SK-N-SH treated with all-trans-retinoic acid at 6 μM for 48 hours (cell line): ENCODE results near the gene SNED1.

Source experiments
- ATAC-seq: fragments of 200-7000 bp; cut with Tn5 transposase; 3 replicates; pipeline ENCODE4 v1.9.1; 2020; ENCODE audit warnings: mild to moderate bottlenecking, moderate library complexity
- ARNTL ChIP-seq: fragments of 450-650 bp; formaldehyde crosslinking; IDR thresholded peaks from 2 replicates; pipeline ENCODE4 v1.5.0; 2020; ENCODE audit warnings: low read depth, mild to moderate bottlenecking, moderate library complexity, borderline replicate concordance
- BACH2 ChIP-seq: fragments of 250-450 bp; sonication (Bioruptor Pico); IDR thresholded peaks from 2 replicates; pipeline ENCODE4 v1.9.0; 2021; ENCODE audit warnings: mild to moderate bottlenecking, borderline replicate concordance
- CSDC2 ChIP-seq: fragments of 250-450 bp; sonication (Bioruptor Pico); IDR thresholded peaks from 2 replicates; pipeline ENCODE4 v1.5.0; 2020; ENCODE audit warnings: mild to moderate bottlenecking, moderate library complexity
- ESRRG ChIP-seq: fragments of 250-450 bp; sonication (Bioruptor Pico); IDR thresholded peaks from 2 replicates; pipeline ENCODE4 v1.6.1; 2021; ENCODE audit warnings: mild to moderate bottlenecking
- GLIS3 ChIP-seq: fragments of 250-450 bp; sonication (Bioruptor Pico); IDR thresholded peaks from 2 replicates; pipeline ENCODE4 v1.5.0; 2020; ENCODE audit warnings: mild to moderate bottlenecking, moderate library complexity
- ISL1 ChIP-seq: fragments of 250-450 bp; sonication (Bioruptor Pico); IDR thresholded peaks from 2 replicates; pipeline ENCODE4 v2.1.2; 2022; ENCODE audit warnings: mild to moderate bottlenecking, moderate library complexity
- OSR1 ChIP-seq: fragments of 250-450 bp; sonication (Bioruptor Pico); IDR thresholded peaks from 2 replicates; pipeline ENCODE4 v1.8.0; 2022; ENCODE audit warnings: moderate library complexity, mild to moderate bottlenecking, inconsistent platforms
- PPARA ChIP-seq: fragments of 250-450 bp; sonication (Bioruptor Pico); IDR thresholded peaks from 2 replicates; pipeline ENCODE4 v1.5.0; 2020; ENCODE audit warnings: mild to moderate bottlenecking, borderline replicate concordance
- RARB ChIP-seq: fragments of 250-450 bp; sonication (Bioruptor Pico); IDR thresholded peaks from 2 replicates; pipeline ENCODE4 v1.8.0; 2021; ENCODE audit warnings: mild to moderate bottlenecking, moderate library complexity
- SNAI2 ChIP-seq: fragments of 250-450 bp; sonication (Bioruptor Pico); IDR thresholded peaks from 2 replicates; pipeline ENCODE4 v1.5.0; 2020; ENCODE audit warnings: mild to moderate bottlenecking, moderate library complexity
- TCF4 ChIP-seq: fragments of 250-450 bp; sonication (Bioruptor Pico); IDR thresholded peaks from 2 replicates; pipeline ENCODE4 v1.8.0; 2021; ENCODE audit warnings: mild to moderate bottlenecking, moderate library complexity, borderline replicate concordance
- TOX ChIP-seq: fragments of 250-450 bp; sonication (Bioruptor Pico); IDR thresholded peaks from 2 replicates; pipeline ENCODE4 v1.8.0; 2021; ENCODE audit warnings: mild to moderate bottlenecking, moderate library complexity, borderline replicate concordance
- ZC3H10 ChIP-seq: fragments of 250-450 bp; sonication (Bioruptor Pico); IDR thresholded peaks from 2 replicates; pipeline ENCODE4 v1.5.1; 2021; ENCODE audit warnings: mild to moderate bottlenecking, moderate library complexity
- ZFP3 ChIP-seq: fragments of 250-450 bp; sonication (Bioruptor Pico); IDR thresholded peaks from 2 replicates; pipeline ENCODE4 v1.5.0; 2020; ENCODE audit warnings: mild to moderate bottlenecking, moderate library complexity
- ZFP30 ChIP-seq: fragments of 450-650 bp; formaldehyde crosslinking; IDR thresholded peaks from 2 replicates; pipeline ENCODE4 v1.5.0; 2022; ENCODE audit warnings: mild to moderate bottlenecking, moderate library complexity
- ZNF565 ChIP-seq: fragments of 450-650 bp; formaldehyde crosslinking; conservative IDR thresholded peaks from 2 replicates; pipeline ENCODE4 v1.5.0; 2020; ENCODE audit warnings: low read depth, mild to moderate bottlenecking, moderate library complexity
- ZNF70 ChIP-seq: fragments of 450-650 bp; formaldehyde crosslinking; IDR thresholded peaks from 2 replicates; pipeline ENCODE4 v1.5.0; 2020; ENCODE audit warnings: mild to moderate bottlenecking, moderate library complexity
- ZNF8 ChIP-seq: fragments of 450-650 bp; formaldehyde crosslinking; IDR thresholded peaks from 2 replicates; pipeline ENCODE4 v1.5.0; 2020; ENCODE audit warnings: mild to moderate bottlenecking, moderate library complexity
- TF ChIP-seq, protein P1 (sequence below): fragments of 250-450 bp; sonication (Bioruptor Pico); IDR thresholded peaks from 2 replicates; pipeline ENCODE4 v1.8.0; 2020; ENCODE audit warnings: mild to moderate bottlenecking, moderate library complexity, borderline replicate concordance
- TF ChIP-seq, protein P2 (sequence below): fragments of 250-450 bp; sonication (Bioruptor Pico); IDR thresholded peaks from 2 replicates; pipeline ENCODE4 v1.5.1; 2020; ENCODE audit warnings: low read depth, mild to moderate bottlenecking, moderate library complexity
- TF ChIP-seq, protein P3 (sequence below): fragments of 250-450 bp; sonication (Bioruptor Pico); IDR thresholded peaks from 2 replicates; pipeline ENCODE4 v1.8.0; 2021; ENCODE audit warnings: low read depth, mild to moderate bottlenecking, moderate library complexity, borderline replicate concordance
- TF ChIP-seq, protein P4 (sequence below): fragments of 250-450 bp; sonication (Bioruptor Pico); IDR thresholded peaks from 2 replicates; pipeline ENCODE4 v1.5.1; 2021; ENCODE audit warnings: mild to moderate bottlenecking, moderate library complexity
- TF ChIP-seq, protein P5 (sequence below): fragments of 250-450 bp; sonication (Bioruptor Pico); IDR thresholded peaks from 2 replicates; pipeline ENCODE4 v1.5.0; 2020; ENCODE audit warnings: mild to moderate bottlenecking, moderate library complexity

Gene SNED1

DNA sequence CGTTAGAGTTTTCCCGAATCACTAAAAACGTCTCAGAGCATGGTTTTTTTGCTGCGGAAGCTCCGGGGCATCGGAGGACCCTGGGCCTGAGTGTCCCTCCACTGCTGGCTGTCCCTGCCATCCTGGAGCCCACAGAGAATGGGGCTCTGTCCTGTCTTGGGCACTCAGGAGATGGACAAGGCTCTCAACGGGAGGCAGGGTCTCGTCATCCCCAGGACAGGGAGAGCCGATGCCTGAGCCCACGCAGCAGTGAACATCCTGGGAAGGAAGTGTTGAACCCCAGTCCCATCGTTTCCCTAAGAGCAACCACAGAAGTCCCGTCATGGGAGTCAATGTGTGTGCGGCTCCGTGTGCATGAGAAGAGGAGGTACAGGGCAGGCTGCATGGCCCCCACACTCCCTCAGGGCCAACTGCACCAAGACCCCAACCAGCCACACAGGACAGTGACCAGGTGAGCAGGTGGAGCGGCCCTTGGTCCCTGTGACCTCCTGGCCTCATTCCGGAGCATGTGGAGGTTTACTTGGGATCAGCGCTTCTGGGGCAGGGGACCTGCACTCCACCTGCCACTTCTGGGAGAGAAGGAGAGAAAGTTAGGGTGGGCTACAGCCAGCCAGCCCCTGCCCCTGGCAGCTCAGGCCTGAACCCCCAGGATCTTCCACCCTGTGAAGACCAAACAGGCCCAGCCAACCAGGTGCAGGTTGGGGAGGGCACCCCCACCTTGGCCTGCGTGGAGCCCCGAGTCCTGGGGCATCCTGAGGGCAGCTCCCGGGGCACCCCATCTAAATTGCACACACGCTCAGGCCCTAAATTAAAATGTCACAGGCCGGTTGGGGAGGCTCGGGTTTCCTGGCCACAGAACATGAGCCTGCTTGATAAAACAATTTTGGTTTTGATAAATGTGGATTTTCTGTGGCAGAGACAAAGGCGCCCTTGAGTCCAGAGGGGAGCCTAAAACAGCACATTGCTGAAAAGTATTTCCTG, 3.1 kb upstream of the SNED1 start:
- TF ChIP-seq ISL1 (CRISPR knock-in tag) (no peak), OSR1 (no peak), ZFP3 (CRISPR knock-in tag) (no peak), ESRRG (CRISPR knock-in tag) (no peak), ZNF8 (CRISPR knock-in tag) (no peak), ZNF70 (no peak), ARNTL (CRISPR knock-in tag) (no peak), ZC3H10 (CRISPR knock-in tag) (no peak), PPARA (CRISPR knock-in tag) (no peak), ZNF565 (no peak), BACH2 (CRISPR knock-in tag) (no peak)
- TF ChIP-seq, protein P1, sequence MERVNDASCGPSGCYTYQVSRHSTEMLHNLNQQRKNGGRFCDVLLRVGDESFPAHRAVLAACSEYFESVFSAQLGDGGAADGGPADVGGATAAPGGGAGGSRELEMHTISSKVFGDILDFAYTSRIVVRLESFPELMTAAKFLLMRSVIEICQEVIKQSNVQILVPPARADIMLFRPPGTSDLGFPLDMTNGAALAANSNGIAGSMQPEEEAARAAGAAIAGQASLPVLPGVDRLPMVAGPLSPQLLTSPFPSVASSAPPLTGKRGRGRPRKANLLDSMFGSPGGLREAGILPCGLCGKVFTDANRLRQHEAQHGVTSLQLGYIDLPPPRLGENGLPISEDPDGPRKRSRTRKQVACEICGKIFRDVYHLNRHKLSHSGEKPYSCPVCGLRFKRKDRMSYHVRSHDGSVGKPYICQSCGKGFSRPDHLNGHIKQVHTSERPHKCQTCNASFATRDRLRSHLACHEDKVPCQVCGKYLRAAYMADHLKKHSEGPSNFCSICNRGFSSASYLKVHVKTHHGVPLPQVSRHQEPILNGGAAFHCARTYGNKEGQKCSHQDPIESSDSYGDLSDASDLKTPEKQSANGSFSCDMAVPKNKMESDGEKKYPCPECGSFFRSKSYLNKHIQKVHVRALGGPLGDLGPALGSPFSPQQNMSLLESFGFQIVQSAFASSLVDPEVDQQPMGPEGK (CRISPR knock-in tag) = no peak
- TF ChIP-seq, protein P2, sequence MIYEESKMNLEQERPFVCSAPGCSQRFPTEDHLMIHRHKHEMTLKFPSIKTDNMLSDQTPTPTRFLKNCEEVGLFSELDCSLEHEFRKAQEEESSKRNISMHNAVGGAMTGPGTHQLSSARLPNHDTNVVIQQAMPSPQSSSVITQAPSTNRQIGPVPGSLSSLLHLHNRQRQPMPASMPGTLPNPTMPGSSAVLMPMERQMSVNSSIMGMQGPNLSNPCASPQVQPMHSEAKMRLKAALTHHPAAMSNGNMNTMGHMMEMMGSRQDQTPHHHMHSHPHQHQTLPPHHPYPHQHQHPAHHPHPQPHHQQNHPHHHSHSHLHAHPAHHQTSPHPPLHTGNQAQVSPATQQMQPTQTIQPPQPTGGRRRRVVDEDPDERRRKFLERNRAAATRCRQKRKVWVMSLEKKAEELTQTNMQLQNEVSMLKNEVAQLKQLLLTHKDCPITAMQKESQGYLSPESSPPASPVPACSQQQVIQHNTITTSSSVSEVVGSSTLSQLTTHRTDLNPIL = no peak
- ATAC-seq = no peak

DNA sequence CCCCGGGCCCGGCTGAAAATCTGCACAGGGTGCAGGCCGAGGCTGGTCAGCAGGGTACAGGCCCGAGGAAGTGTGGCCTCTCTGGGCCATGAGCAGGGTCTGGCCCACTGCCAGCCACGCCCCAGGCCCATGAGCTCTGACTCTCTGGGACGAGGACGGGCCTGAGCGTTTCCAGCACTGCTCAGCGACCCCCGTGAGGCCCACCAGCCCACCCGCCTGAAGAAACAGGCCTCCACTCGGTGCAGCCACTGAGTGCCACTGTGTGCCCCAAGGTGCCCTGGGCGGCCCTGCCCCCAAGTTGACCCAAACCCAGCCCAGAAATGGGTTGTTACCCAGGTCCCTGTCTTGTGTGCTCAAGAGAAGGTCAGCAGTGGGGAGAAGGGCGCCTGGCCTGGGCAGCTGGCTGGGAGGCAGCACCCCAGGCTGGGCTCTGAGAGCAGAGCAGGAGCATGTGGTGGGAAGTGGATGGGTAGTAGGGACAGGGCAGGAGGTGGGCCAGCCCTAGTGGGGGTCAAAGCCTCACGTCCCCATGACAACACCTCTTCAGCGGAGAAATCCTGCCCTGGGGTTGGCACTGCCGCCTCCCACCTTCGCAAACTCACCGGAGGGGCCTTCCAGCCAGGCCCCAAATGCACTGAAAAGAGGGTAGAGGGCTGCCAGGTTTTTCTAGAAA, 2.1 kb upstream of the SNED1 start:
- no peak for ATAC-seq
- no peak for TF ChIP-seq PPARA (CRISPR knock-in tag)
- TF ChIP-seq GLIS3 (CRISPR knock-in tag) = no peak
- no peak for TF ChIP-seq RARB (CRISPR knock-in tag)
- no peak for TF ChIP-seq OSR1
- TF ChIP-seq ISL1 (CRISPR knock-in tag) = no peak
- TF ChIP-seq ZFP3 (CRISPR knock-in tag) = no peak
- no peak for TF ChIP-seq ZNF70
- no peak for TF ChIP-seq TOX
- TF ChIP-seq, protein P3, sequence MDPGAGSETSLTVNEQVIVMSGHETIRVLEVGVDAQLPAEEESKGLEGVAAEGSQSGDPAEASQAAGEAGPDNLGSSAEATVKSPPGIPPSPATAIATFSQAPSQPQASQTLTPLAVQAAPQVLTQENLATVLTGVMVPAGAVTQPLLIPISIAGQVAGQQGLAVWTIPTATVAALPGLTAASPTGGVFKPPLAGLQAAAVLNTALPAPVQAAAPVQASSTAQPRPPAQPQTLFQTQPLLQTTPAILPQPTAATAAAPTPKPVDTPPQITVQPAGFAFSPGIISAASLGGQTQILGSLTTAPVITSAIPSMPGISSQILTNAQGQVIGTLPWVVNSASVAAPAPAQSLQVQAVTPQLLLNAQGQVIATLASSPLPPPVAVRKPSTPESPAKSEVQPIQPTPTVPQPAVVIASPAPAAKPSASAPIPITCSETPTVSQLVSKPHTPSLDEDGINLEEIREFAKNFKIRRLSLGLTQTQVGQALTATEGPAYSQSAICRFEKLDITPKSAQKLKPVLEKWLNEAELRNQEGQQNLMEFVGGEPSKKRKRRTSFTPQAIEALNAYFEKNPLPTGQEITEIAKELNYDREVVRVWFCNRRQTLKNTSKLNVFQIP (CRISPR knock-in tag) = no peak
- TF ChIP-seq SNAI2 (CRISPR knock-in tag) = no peak
- TF ChIP-seq BACH2 (CRISPR knock-in tag) = no peak
- TF ChIP-seq ZC3H10 (CRISPR knock-in tag) = no peak
- TF ChIP-seq, protein P4, sequence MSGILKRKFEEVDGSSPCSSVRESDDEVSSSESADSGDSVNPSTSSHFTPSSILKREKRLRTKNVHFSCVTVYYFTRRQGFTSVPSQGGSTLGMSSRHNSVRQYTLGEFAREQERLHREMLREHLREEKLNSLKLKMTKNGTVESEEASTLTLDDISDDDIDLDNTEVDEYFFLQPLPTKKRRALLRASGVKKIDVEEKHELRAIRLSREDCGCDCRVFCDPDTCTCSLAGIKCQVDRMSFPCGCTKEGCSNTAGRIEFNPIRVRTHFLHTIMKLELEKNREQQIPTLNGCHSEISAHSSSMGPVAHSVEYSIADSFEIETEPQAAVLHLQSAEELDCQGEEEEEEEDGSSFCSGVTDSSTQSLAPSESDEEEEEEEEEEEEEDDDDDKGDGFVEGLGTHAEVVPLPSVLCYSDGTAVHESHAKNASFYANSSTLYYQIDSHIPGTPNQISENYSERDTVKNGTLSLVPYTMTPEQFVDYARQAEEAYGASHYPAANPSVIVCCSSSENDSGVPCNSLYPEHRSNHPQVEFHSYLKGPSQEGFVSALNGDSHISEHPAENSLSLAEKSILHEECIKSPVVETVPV (CRISPR knock-in tag) = no peak
- no peak for TF ChIP-seq TCF4 (CRISPR knock-in tag)
- no peak for TF ChIP-seq ZNF565
- TF ChIP-seq CSDC2 (CRISPR knock-in tag) = no peak
- TF ChIP-seq ZFP30 = no peak
- TF ChIP-seq, protein P5, sequence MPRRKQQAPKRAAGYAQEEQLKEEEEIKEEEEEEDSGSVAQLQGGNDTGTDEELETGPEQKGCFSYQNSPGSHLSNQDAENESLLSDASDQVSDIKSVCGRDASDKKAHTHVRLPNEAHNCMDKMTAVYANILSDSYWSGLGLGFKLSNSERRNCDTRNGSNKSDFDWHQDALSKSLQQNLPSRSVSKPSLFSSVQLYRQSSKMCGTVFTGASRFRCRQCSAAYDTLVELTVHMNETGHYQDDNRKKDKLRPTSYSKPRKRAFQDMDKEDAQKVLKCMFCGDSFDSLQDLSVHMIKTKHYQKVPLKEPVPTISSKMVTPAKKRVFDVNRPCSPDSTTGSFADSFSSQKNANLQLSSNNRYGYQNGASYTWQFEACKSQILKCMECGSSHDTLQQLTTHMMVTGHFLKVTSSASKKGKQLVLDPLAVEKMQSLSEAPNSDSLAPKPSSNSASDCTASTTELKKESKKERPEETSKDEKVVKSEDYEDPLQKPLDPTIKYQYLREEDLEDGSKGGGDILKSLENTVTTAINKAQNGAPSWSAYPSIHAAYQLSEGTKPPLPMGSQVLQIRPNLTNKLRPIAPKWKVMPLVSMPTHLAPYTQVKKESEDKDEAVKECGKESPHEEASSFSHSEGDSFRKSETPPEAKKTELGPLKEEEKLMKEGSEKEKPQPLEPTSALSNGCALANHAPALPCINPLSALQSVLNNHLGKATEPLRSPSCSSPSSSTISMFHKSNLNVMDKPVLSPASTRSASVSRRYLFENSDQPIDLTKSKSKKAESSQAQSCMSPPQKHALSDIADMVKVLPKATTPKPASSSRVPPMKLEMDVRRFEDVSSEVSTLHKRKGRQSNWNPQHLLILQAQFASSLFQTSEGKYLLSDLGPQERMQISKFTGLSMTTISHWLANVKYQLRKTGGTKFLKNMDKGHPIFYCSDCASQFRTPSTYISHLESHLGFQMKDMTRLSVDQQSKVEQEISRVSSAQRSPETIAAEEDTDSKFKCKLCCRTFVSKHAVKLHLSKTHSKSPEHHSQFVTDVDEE (CRISPR knock-in tag) = no peak
